HL-60/S4 treated with retinoic acid at 250 ng/mL for 4 days and 3 days (cell line): ENCODE data around the gene ITPRIPL1.

ENCODE experiments used
- in situ Hi-C: fragments of 300-500 bp; cut with MboI; formaldehyde crosslinking; loops from 2 replicates; pipeline ENCODE4 v1.7.0; 2022; ENCODE audit warnings: low sequenced_read_pairs

Gene ITPRIPL1

DNA sequence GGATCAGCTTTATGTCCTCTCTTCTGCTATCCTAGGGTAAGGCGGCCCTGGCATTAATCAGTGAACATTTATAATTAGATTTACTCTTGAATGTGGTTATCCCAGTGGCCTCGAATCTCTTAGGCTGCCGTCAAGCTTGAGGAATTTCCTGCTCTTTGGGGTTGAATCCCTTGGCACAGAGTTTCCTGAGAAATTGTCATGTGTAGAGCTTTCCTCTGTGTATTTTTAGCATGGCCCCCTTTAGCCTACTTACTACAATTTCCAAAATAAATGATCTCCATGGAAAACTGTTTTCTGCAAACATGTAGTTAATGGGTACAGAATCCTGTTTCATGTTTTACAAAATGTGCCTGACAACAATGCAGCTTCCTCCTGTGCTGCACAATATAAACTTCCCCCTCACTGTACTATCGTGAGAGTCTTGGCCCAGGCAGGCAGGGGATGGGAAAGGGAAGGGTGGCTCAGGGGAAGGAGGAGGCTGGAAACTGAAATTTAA, 28.5 kb downstream of the ITPRIPL1 start:
- in situ Hi-C loops = no loop called here

DNA sequence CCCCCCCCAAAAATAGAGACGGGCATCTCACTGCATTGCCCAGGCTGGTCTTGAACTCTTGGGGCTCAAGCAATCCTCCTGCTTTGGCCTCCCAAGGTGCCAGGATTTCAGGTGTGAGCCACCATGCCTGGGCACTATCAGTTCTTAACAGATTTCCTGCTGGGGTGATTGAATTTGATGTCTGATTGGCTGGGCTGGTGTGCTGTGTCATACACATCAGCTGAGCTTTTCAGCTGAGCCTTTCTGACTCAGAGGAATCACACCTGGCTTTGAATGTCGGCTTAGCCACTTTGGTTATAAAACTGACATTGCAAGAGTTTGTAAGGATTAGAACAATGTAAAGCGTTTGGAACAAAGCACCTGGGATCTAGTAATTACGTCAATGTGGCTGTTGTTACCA, 29.4 kb downstream of the ITPRIPL1 start:
- in situ Hi-C loops = no loop called here

DNA sequence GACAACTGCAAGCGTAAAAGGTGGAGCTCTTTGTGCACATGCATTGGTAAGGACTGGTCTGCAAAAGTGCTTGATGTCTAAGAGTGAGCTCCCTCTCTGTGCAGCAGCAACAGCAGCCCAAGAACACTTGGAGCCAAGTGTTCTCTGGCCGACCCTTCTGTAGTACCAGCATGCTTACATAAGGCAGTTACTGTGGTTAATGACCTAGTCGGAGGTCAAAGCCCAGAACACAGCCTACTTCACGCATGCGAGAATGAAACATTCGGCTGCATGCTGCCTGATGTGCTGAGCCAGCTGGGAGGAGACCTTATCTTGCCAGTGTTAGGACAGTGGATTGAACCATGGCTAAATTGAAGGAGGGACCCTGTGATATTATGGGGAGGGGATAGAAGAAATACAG, 31.8 kb downstream of the ITPRIPL1 start:
- in situ Hi-C loops = no loop called here

DNA sequence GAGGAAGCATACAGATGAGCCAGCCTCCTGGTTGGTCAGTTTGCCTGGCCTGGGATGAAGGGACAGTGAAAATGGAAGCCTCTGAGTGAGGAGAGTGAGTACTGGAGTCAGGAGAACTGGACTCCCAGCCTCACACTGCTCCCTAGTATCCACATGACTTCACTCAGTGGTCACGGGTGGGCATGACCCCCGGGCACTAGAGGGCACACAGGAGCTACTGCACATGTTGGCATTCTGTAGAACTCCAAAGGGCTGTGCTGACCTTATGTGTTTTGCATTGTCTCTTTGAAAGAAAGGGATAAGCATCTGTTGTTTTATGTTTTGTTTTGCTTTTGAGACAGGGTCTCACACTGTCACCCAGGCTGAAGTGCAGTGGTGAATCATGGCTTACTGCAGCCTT, 34.2 kb downstream of the ITPRIPL1 start:
- in situ Hi-C loops = no loop called here

DNA sequence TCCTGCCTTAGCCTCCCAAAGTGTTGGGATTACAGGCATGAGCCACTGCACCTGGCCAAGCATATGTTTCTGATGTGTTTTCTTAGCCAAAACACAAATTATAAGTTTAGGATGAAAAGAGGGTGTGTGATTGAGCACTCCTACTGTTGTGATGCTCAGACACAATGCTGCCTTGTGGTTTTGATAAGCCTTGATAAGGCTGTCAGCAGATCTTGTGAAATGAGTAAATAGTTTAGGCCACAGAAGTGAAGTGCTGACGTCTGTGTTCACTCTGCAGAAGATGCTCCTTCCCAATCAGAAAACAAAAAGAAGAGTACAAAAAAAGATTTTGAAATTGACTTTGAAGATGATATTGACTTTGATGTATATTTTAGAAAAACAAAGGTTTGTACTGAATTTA, 34.7 kb downstream of the ITPRIPL1 start:
- in situ Hi-C loops = no loop called here

DNA sequence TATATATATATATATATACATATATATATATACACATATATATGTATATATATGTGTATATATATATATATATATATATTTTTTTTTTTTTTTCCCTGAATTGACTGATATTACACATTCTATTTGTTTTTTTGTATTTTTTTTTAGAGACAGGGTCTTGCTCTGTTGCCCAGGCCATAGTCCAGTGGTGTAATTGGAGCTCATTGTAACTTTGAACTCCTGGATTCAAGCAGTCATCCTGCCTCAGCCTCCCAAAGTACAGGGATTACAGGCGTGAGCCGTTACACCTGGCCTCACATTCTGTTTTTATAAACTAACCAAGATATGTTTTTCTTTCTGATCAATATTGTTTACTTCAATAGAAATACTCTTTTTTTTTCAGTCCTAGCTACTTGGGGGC, 36.6 kb downstream of the ITPRIPL1 start:
- in situ Hi-C loops = no loop called here

DNA sequence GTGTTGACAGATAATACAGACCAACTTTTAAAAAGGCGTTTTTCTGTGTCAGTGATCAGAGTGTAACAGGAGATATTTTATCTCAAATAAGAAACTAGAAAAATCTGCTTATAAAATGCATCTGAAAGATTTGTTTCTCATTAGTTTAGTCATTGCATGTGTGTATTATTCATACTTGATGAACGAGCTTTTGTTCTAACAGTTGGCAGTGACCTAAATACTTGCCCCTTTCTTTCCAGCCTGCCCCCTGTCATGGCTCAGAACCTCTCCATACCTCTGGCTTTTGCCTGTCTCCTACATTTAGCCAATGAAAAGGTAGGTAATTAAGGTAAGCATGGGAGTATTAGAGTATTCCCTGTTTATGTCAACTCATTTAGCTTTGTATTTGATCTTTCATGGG, 44.1 kb downstream of the ITPRIPL1 start:
- in situ Hi-C loops = no loop called here

DNA sequence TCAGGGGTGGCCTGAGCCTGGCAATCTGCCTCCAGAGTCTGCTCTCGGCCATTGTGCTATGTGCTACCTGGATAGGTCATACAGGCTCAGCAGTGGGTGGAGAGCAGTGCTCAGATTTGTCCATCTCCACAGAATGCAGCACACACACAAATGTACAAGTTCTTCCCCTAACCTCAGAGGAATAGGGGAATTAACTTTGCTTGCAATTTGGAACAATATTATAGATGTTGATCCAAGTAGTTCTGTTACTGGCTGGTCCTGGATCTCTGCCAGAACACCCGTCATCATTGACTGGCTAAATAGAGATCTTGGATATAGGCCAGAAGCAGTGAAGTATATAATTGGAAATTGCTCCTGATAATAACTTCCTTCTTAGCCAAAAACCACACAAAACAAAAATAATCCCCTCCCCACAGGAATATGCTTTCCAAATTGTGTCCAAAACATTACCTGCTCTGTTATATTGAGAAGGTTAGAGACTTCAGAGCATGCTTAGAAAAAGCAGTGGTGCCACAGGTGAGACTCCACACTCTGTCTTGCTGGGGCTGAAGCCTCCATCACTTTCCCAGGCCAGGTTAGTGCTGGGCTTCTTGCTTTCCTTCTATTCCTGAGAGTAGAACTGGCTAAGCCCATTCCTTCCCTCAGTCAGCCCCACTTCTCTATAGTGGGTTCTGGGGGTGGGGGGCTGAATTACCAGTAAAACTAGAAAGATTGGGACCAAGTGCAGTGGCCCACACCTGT, 49.3 kb downstream of the ITPRIPL1 start:
- in situ Hi-C loops = no loop called here
